K562 (cell line): Measurements from ENCODE around the gene MPIG6B. TPM values are rescaled to one million over a fixed set of nuclear protein-coding genes. Genes with fewer than 3 reads are reported as not detected.

Experiments
- CREB3 ChIP-seq: fragments of 450-650 bp; conservative IDR thresholded peaks from 2 replicates; pipeline ENCODE4 v1.6.1; 2016; ENCODE audit warnings: missing genetic modification characterization, low read depth, mild to moderate bottlenecking, missing compliant biosample characterization, moderate library complexity
- DLX4 ChIP-seq: fragments of 250-450 bp; sonication (Bioruptor Pico); IDR thresholded peaks from 2 replicates; pipeline ENCODE4 v1.6.1; 2021; ENCODE audit warnings: mild to moderate bottlenecking
- EP300 ChIP-seq: IDR thresholded peaks from 2 replicates; pipeline ENCODE4 v1.6.1; 2012; ENCODE audit warnings: low read length, improper control_type of control experiment
- FOXP1 ChIP-seq: sonication (generic); formaldehyde crosslinking; IDR thresholded peaks from 2 replicates; pipeline ENCODE4 v1.8.0; 2022; ENCODE audit warnings: mild to moderate bottlenecking, missing genetic modification reagents
- FOXP4 ChIP-seq: sonication (generic); formaldehyde crosslinking; IDR thresholded peaks from 2 replicates; pipeline ENCODE4 v1.8.0; 2022; ENCODE audit warnings: mild to moderate bottlenecking, missing genetic modification reagents, borderline replicate concordance
- HDGF ChIP-seq: fragments of 450-650 bp; IDR thresholded peaks from 2 replicates; pipeline ENCODE4 v1.6.1; 2016
- MCM3 ChIP-seq: fragments of 450-650 bp; IDR thresholded peaks from 2 replicates; pipeline ENCODE4 v1.6.1; 2016
- MYC ChIP-seq, 2 experiments: fragments of 250-450 bp in 1 of 2; sonication (Bioruptor Pico) in 1 of 2; IDR thresholded peaks; 2 replicates each; pipeline versions ENCODE4 v1.5.1 to v1.6.1; 2012 to 2021; ENCODE audit warnings: low read depth in 2 of 2, borderline replicate concordance in 1 of 2, improper control_type of control experiment in 1 of 2, low read length in 1 of 2, mild to moderate bottlenecking in 1 of 2, moderate library complexity in 1 of 2
- ZBTB17 ChIP-seq: fragments of 450-650 bp; formaldehyde crosslinking; IDR thresholded peaks from 2 replicates; pipeline ENCODE4 v1.4.0; 2020; ENCODE audit warnings: mild to moderate bottlenecking
- ZNF507 ChIP-seq: conservative IDR thresholded peaks from 2 replicates; pipeline ENCODE4 v1.6.1; 2017; ENCODE audit warnings: missing genetic modification characterization, missing compliant biosample characterization
- ZNF707 ChIP-seq: fragments of 250-450 bp; sonication (Bioruptor Pico); conservative IDR thresholded peaks from 2 replicates; pipeline ENCODE4 v1.8.0; 2022; ENCODE audit warnings: inconsistent platforms, mild to moderate bottlenecking, moderate library complexity
- polyA plus RNA-seq, 8 experiments: library from polyadenylated mRNA; depleted of rRNA in 4 of 8; stranded (reverse) in 5 of 8; unstranded in 3 of 8; fragments of >200 nt; fragmentation: Nextera tagmentation in 2 of 8; fragmentation: Illumina TruSeq in 1 of 8; extraction: Ambion mirVana in 2 of 8; extraction: Trizol in 1 of 8; gene quantifications; 2 replicates each; pipeline versions ENCODE4 v1.2.1 to v1.2.3, GENCODE V29; 2011 to 2014; ENCODE audit warnings: inconsistent platforms in 1 of 8, missing spikeins in 1 of 8
- total RNA-seq, 7 experiments: library from RNA; depleted of rRNA in 6 of 7; stranded (reverse); fragments of >200 nt in 6 of 7; fragmentation: Illumina TruSeq in 2 of 7; extraction: Trizol in 2 of 7; gene quantifications; 2 replicates each; pipeline versions ENCODE4 v1.2.1 to v1.2.3, GENCODE V29; 2011 to 2021; ENCODE audit warnings: low replicate concordance in 1 of 7
- TF ChIP-seq, protein P1 (sequence below): sonication (generic); formaldehyde crosslinking; IDR thresholded peaks from 2 replicates; pipeline ENCODE4 v1.8.0; 2023; ENCODE audit warnings: missing genetic modification reagents, mild to moderate bottlenecking, borderline replicate concordance
- TF ChIP-seq, protein P2 (sequence below): fragments of 450-650 bp; IDR thresholded peaks from 2 replicates; pipeline ENCODE4 v1.6.1; 2017; ENCODE audit warnings: antibody characterized with exemption, mild to moderate bottlenecking

Gene MPIG6B
- total and polyA plus RNA-seq, 9 of the 15 experiments (the other 6 are each of a cell fraction or from before 2014, with no cell fraction given): 0.11 to 1.2 (median 0.28) TPM; not detected in 1

- 0 out of 2 replicates have a peak, but pooled peaks have one; percentile 42 for TF ChIP-seq FOXP4
- TF ChIP-seq, protein P1, sequence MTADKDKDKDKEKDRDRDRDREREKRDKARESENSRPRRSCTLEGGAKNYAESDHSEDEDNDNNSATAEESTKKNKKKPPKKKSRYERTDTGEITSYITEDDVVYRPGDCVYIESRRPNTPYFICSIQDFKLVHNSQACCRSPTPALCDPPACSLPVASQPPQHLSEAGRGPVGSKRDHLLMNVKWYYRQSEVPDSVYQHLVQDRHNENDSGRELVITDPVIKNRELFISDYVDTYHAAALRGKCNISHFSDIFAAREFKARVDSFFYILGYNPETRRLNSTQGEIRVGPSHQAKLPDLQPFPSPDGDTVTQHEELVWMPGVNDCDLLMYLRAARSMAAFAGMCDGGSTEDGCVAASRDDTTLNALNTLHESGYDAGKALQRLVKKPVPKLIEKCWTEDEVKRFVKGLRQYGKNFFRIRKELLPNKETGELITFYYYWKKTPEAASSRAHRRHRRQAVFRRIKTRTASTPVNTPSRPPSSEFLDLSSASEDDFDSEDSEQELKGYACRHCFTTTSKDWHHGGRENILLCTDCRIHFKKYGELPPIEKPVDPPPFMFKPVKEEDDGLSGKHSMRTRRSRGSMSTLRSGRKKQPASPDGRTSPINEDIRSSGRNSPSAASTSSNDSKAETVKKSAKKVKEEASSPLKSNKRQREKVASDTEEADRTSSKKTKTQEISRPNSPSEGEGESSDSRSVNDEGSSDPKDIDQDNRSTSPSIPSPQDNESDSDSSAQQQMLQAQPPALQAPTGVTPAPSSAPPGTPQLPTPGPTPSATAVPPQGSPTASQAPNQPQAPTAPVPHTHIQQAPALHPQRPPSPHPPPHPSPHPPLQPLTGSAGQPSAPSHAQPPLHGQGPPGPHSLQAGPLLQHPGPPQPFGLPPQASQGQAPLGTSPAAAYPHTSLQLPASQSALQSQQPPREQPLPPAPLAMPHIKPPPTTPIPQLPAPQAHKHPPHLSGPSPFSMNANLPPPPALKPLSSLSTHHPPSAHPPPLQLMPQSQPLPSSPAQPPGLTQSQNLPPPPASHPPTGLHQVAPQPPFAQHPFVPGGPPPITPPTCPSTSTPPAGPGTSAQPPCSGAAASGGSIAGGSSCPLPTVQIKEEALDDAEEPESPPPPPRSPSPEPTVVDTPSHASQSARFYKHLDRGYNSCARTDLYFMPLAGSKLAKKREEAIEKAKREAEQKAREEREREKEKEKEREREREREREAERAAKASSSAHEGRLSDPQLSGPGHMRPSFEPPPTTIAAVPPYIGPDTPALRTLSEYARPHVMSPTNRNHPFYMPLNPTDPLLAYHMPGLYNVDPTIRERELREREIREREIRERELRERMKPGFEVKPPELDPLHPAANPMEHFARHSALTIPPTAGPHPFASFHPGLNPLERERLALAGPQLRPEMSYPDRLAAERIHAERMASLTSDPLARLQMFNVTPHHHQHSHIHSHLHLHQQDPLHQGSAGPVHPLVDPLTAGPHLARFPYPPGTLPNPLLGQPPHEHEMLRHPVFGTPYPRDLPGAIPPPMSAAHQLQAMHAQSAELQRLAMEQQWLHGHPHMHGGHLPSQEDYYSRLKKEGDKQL (CRISPR knock-in tag): peak; percentile 9; the same call in 1 of the 2 replicates
- 0 out of 2 replicates have a peak, but pooled peaks have one; percentile 76 for TF ChIP-seq HDGF
- TF ChIP-seq MCM3: no peak
- no peak for TF ChIP-seq EP300
- TF ChIP-seq ZNF507 (tag): no peak
- no peak for TF ChIP-seq DLX4
- TF ChIP-seq ZNF707 (CRISPR knock-in tag): no peak
- no peak for TF ChIP-seq ZBTB17 (CRISPR knock-in tag)
- TF ChIP-seq FOXP1 (CRISPR knock-in tag): peak; percentile 69; the same call in 1 of the 2 replicates
- TF ChIP-seq, protein P2, sequence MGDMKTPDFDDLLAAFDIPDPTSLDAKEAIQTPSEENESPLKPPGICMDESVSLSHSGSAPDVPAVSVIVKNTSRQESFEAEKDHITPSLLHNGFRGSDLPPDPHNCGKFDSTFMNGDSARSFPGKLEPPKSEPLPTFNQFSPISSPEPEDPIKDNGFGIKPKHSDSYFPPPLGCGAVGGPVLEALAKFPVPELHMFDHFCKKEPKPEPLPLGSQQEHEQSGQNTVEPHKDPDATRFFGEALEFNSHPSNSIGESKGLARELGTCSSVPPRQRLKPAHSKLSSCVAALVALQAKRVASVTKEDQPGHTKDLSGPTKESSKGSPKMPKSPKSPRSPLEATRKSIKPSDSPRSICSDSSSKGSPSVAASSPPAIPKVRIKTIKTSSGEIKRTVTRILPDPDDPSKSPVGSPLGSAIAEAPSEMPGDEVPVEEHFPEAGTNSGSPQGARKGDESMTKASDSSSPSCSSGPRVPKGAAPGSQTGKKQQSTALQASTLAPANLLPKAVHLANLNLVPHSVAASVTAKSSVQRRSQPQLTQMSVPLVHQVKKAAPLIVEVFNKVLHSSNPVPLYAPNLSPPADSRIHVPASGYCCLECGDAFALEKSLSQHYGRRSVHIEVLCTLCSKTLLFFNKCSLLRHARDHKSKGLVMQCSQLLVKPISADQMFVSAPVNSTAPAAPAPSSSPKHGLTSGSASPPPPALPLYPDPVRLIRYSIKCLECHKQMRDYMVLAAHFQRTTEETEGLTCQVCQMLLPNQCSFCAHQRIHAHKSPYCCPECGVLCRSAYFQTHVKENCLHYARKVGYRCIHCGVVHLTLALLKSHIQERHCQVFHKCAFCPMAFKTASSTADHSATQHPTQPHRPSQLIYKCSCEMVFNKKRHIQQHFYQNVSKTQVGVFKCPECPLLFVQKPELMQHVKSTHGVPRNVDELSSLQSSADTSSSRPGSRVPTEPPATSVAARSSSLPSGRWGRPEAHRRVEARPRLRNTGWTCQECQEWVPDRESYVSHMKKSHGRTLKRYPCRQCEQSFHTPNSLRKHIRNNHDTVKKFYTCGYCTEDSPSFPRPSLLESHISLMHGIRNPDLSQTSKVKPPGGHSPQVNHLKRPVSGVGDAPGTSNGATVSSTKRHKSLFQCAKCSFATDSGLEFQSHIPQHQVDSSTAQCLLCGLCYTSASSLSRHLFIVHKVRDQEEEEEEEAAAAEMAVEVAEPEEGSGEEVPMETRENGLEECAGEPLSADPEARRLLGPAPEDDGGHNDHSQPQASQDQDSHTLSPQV: 0 out of 2 replicates have a peak, but pooled peaks have one; percentile 21
- TF ChIP-seq CREB3: no peak
- no peak for TF ChIP-seq MYC (IDR thresholded peaks at IDR 0.05; ENCODE audit: low read depth, low read length)
- TF ChIP-seq MYC (CRISPR knock-in tag; IDR thresholded peaks at IDR 0.05; ENCODE audit: borderline replicate concordance, low read depth): no peak
These were observed 21.3 kb upstream of the MPIG6B start (continued) for GRCh38 chr6:31701666-31702404.
